ENCODE results near the gene MAOB. TPM values are rescaled to one million over a fixed set of nuclear protein-coding genes. Genes with fewer than 3 reads are reported as not detected.

The MAOB gene
- total RNA-seq, 1 experiment from 2014 or later, result 1.1 TPM

DNA sequence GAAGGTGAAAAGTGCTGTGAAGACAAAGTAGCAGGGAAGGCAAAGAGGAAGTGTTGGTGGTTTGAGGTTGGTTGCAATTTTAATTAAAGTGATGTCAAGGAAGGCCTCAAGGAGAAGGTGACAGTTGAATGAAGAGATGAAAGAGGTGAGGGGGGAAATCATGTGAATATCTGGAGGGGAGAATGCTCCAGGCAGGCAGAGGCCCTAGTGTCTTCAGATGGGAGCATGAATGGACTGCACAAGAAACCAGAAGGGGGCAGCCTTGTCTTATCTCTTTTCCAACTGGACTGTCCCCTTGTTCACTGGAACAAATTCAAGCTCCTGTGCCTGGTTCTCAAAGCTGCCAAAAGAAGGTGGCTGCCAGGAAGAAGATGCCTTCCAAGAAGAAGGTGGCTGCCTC is 68.4 kb downstream of the MAOB start:
- H3K36me3 Mint-ChIP-seq (ENCODE audit: insufficient read depth in 1 of 3, low read depth in 3 of 3), result no peaks in the 10 kb centered on the region; a peak in 1 of 7 replicates
- Histone ChIP-seq H3K4me1 (ENCODE audit: insufficient read depth, low read length) (no peaks in the 10 kb centered on the region), H3K9ac (ENCODE audit: extremely low read depth, insufficient read length, low read length) (no peak overlapping the region), H3K27ac (ENCODE audit: insufficient read length, low read depth, low read length) (no peak overlapping the region), H3K79me1 (ENCODE audit: insufficient read depth, low read depth, low read length, poor library complexity, severe bottlenecking) (no peaks in the 10 kb centered on the region), H4K8ac (replicated peaks; ENCODE audit: insufficient read length, low read depth, low read length) (no peak overlapping the region), H3K56ac (ENCODE audit: insufficient read length, low read depth, low read length) (no peak overlapping the region), H4K5ac (ENCODE audit: insufficient read length, low read depth, low read length) (no peak overlapping the region), H3T11ph (ENCODE audit: low read length) (no peak overlapping the region), H3K9me3 (ENCODE audit: control insufficient read depth, low read depth, low read length) (peaks cover 11% of the 10 kb centered on the region), H3K27me3 (ENCODE audit: insufficient read depth, low read length) (no peaks in the 10 kb centered on the region), H2AK5ac (ENCODE audit: insufficient read length, low read length) (no peak overlapping the region), H2BK5ac (ENCODE audit: insufficient read length, low read length) (no peak overlapping the region), H3K18ac (ENCODE audit: insufficient read length, low read depth, low read length) (no peak overlapping the region), H3K23ac (ENCODE audit: insufficient read length, low read depth, low read length) (no peak overlapping the region), H2AFZ (ENCODE audit: low read length) (no peak overlapping the region), H3K14ac (ENCODE audit: insufficient read depth, low read length) (no peak overlapping the region), H3K4me2 (ENCODE audit: insufficient read depth, insufficient read length, low read length) (no peak overlapping the region), H2BK15ac (ENCODE audit: low read depth, low read length) (no peak overlapping the region), H2BK20ac (ENCODE audit: low read depth, low read length, poor library complexity, severe bottlenecking) (no peak overlapping the region), H2BK12ac (ENCODE audit: insufficient read length, low read depth, low read length) (no peak overlapping the region), H2BK120ac (ENCODE audit: low read depth, low read length, poor library complexity, severe bottlenecking) (no peak overlapping the region), H4K20me1 (ENCODE audit: control insufficient read depth, insufficient read depth, insufficient read length) (no peaks in the 10 kb centered on the region), H3K79me2 (ENCODE audit: insufficient read depth, low read length) (no peaks in the 10 kb centered on the region), H3K4ac (ENCODE audit: low read depth, low read length) (no peak overlapping the region), H3K23me2 (ENCODE audit: insufficient read length, low read depth, low read length, poor library complexity, severe bottlenecking) (no peaks in the 10 kb centered on the region), H4K91ac (ENCODE audit: insufficient read length, low read depth, low read length) (no peak overlapping the region)
- peaks cover 39 to 55% of the 10 kb centered on the region in 2 experiments for H3K9me3 Mint-ChIP-seq
- peak; percentile 35 for DNase-seq
- TF ChIP-seq, protein P1, sequence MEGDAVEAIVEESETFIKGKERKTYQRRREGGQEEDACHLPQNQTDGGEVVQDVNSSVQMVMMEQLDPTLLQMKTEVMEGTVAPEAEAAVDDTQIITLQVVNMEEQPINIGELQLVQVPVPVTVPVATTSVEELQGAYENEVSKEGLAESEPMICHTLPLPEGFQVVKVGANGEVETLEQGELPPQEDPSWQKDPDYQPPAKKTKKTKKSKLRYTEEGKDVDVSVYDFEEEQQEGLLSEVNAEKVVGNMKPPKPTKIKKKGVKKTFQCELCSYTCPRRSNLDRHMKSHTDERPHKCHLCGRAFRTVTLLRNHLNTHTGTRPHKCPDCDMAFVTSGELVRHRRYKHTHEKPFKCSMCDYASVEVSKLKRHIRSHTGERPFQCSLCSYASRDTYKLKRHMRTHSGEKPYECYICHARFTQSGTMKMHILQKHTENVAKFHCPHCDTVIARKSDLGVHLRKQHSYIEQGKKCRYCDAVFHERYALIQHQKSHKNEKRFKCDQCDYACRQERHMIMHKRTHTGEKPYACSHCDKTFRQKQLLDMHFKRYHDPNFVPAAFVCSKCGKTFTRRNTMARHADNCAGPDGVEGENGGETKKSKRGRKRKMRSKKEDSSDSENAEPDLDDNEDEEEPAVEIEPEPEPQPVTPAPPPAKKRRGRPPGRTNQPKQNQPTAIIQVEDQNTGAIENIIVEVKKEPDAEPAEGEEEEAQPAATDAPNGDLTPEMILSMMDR (conservative IDR thresholded peaks at IDR 0.05), result peak; percentile 56
- H3K4me1 Mint-ChIP-seq, result no peaks in the 10 kb centered on the region
- peaks cover 2% of the 10 kb centered on the region for H3K27me3 Mint-ChIP-seq (ENCODE audit: low read depth)
- H3K27ac Mint-ChIP-seq, result no peak overlapping the region
- no peak overlapping the region for H3K4me3 Mint-ChIP-seq
